Duodenal mucosa (tissue), 2 donors: ENCODE measurements around the gene IDH2.

ENCODE experiments used
- H3K27ac ChIP-seq: one replicate; pipeline ENCODE4 v1.7.0; 2013; ENCODE audit warnings: low read depth, low read length
- H3K27me3 ChIP-seq, 2 donors: one replicate each; pipeline ENCODE4 v1.7.0; 2013; ENCODE audit warnings: low read length in 2 of 2, control low read depth in 1 of 2; ENCODE audit not compliant: insufficient read depth in 2 of 2, control insufficient read depth in 1 of 2
- H3K36me3 ChIP-seq, 2 donors: one replicate each; pipeline ENCODE4 v1.7.0; 2013; ENCODE audit warnings: low read length in 2 of 2, control low read depth in 1 of 2; ENCODE audit not compliant: insufficient read depth in 2 of 2, control insufficient read depth in 1 of 2
- H3K4me1 ChIP-seq, 2 donors: one replicate each; pipeline ENCODE4 v1.7.0; 2013; ENCODE audit warnings: low read length in 2 of 2, control low read depth in 1 of 2; ENCODE audit not compliant: insufficient read depth in 2 of 2, control insufficient read depth in 1 of 2
- H3K4me3 ChIP-seq, 2 donors: one replicate each; pipeline ENCODE4 v1.7.0; 2013; ENCODE audit warnings: low read length in 2 of 2, low read depth in 1 of 2
- H3K9ac ChIP-seq, 2 donors: one replicate each; pipeline ENCODE4 v1.7.0; 2013; ENCODE audit warnings: low read length in 2 of 2, low read depth in 1 of 2
- H3K9me3 ChIP-seq, 2 donors: one replicate each; pipeline ENCODE4 v1.7.0; 2013; ENCODE audit warnings: low read length in 2 of 2, control low read depth in 1 of 2; ENCODE audit not compliant: control insufficient read depth in 1 of 2

IDH2 gene

GRCh38 chr15:90046289-90046688, 56.0 kb downstream of the IDH2 start:
- Histone ChIP-seq H3K27me3 (no peaks in the 10 kb centered on the region), H3K9me3 (no peaks in the 10 kb centered on the region), H3K4me3 (no peak overlapping the region), H3K36me3 (peaks cover 0 to 3% of the 10 kb centered on the region in 2 donors), H3K9ac (peak overlapping the region; percentile 15 to 41), H3K27ac (peak overlapping the region; percentile 55), H3K4me1 (peaks cover 22 to 34% of the 10 kb centered on the region in 2 donors)

- no peaks in the 10 kb centered on the region for H3K9me3 ChIP-seq
- no peaks in the 10 kb centered on the region for H3K27me3 ChIP-seq
- H3K36me3 ChIP-seq: peaks cover 0 to 3% of the 10 kb centered on the region in 2 donors
- no peak overlapping the region for H3K27ac ChIP-seq
- no peak overlapping the region for H3K9ac ChIP-seq
- no peak overlapping the region for H3K4me3 ChIP-seq
- H3K4me1 ChIP-seq: peaks cover 34 to 38% of the 10 kb centered on the region in 2 donors
Measured at GRCh38 chr15:90044916-90045371, 57.3 kb downstream of the IDH2 start.

GRCh38 chr15:90044191-90044590, 58.1 kb downstream of the IDH2 start:
- H3K27ac ChIP-seq: no peak overlapping the region
- H3K27me3 ChIP-seq: no peaks in the 10 kb centered on the region
- H3K9ac ChIP-seq: no peak overlapping the region
- H3K9me3 ChIP-seq: no peaks in the 10 kb centered on the region
- H3K36me3 ChIP-seq: peaks cover 0 to 3% of the 10 kb centered on the region in 2 donors
- H3K4me3 ChIP-seq: no peak overlapping the region
- peaks cover 35 to 36% of the 10 kb centered on the region in 2 donors for H3K4me1 ChIP-seq

- Histone ChIP-seq H3K27me3 (no peaks in the 10 kb centered on the region), H3K9ac (no peak overlapping the region), H3K27ac (no peak overlapping the region), H3K4me3 (no peak overlapping the region), H3K36me3 (peaks cover 0 to 3% of the 10 kb centered on the region in 2 donors), H3K9me3 (no peaks in the 10 kb centered on the region), H3K4me1 (peaks cover 36% of the 10 kb centered on the region in 2 donors)
Measured at GRCh38 chr15:90043530-90044010, 58.7 kb downstream of the IDH2 start.

GRCh38 chr15:90042766-90043529, 59.3 kb downstream of the IDH2 start:
- H3K9ac ChIP-seq: no peak overlapping the region
- peaks cover 39 to 42% of the 10 kb centered on the region in 2 donors for H3K4me1 ChIP-seq
- no peaks in the 10 kb centered on the region for H3K27me3 ChIP-seq
- peaks cover 0 to 3% of the 10 kb centered on the region in 2 donors for H3K36me3 ChIP-seq
- H3K9me3 ChIP-seq: no peaks in the 10 kb centered on the region
- H3K4me3 ChIP-seq: no peak overlapping the region
- H3K27ac ChIP-seq: no peak overlapping the region

GRCh38 chr15:90042356-90042755, 59.9 kb downstream of the IDH2 start:
- no peak overlapping the region for H3K27ac ChIP-seq
- H3K9ac ChIP-seq: no peak overlapping the region
- H3K36me3 ChIP-seq: peaks cover 0 to 3% of the 10 kb centered on the region in 2 donors
- no peaks in the 10 kb centered on the region for H3K27me3 ChIP-seq
- H3K4me3 ChIP-seq: no peak overlapping the region
- no peaks in the 10 kb centered on the region for H3K9me3 ChIP-seq
- peaks cover 39 to 47% of the 10 kb centered on the region in 2 donors for H3K4me1 ChIP-seq

- peaks cover 35 to 44% of the 10 kb centered on the region in 2 donors for H3K4me1 ChIP-seq
- no peak overlapping the region for H3K4me3 ChIP-seq
- no peaks in the 10 kb centered on the region for H3K9me3 ChIP-seq
- no peak overlapping the region for H3K9ac ChIP-seq
- peaks cover 0 to 3% of the 10 kb centered on the region in 2 donors for H3K36me3 ChIP-seq
- H3K27ac ChIP-seq: no peak overlapping the region
- H3K27me3 ChIP-seq: no peaks in the 10 kb centered on the region
Measured at GRCh38 chr15:90040618-90041017, 61.6 kb downstream of the IDH2 start.

GRCh38 chr15:90039996-90040395, 62.3 kb downstream of the IDH2 start:
- H3K9ac ChIP-seq: no peak overlapping the region
- no peaks in the 10 kb centered on the region for H3K27me3 ChIP-seq
- no peak overlapping the region for H3K27ac ChIP-seq
- H3K9me3 ChIP-seq: no peaks in the 10 kb centered on the region
- peaks cover 41 to 50% of the 10 kb centered on the region in 2 donors for H3K4me1 ChIP-seq
- no peak overlapping the region for H3K4me3 ChIP-seq
- H3K36me3 ChIP-seq: peaks cover 0 to 3% of the 10 kb centered on the region in 2 donors

GRCh38 chr15:90038632-90039095, 63.6 kb downstream of the IDH2 start:
- Histone ChIP-seq H3K4me3 (no peak overlapping the region), H3K9ac (no peak overlapping the region), H3K4me1 (peaks cover 55 to 63% of the 10 kb centered on the region in 2 donors), H3K27me3 (no peaks in the 10 kb centered on the region), H3K27ac (no peak overlapping the region), H3K36me3 (no peaks in the 10 kb centered on the region), H3K9me3 (no peaks in the 10 kb centered on the region)

- Histone ChIP-seq H3K27me3 (no peaks in the 10 kb centered on the region), H3K4me3 (no peak overlapping the region), H3K4me1 (peaks cover 60 to 69% of the 10 kb centered on the region in 2 donors), H3K27ac (no peak overlapping the region), H3K36me3 (no peaks in the 10 kb centered on the region), H3K9ac (no peak overlapping the region), H3K9me3 (no peaks in the 10 kb centered on the region)
Measured at GRCh38 chr15:90037961-90038631, 64.2 kb downstream of the IDH2 start.
